Natural killer cell (primary cell): ENCODE results near the gene GTSF1L. TPM values are rescaled to one million over a fixed set of nuclear protein-coding genes. Genes with fewer than 3 reads are reported as not detected.

Experiments used
- ATAC-seq, 3 donors: fragments of 150-1000 bp in 2 of 3; fragments of 200-7000 bp in 1 of 3; cut with Tn5 transposase; 1 replicate in 1 of 3; 2 replicates in 2 of 3; pipeline ENCODE4 v1.10.0; 2021; ENCODE audit warnings: mild to moderate bottlenecking in 2 of 3, moderate library complexity in 2 of 3
- DNase-seq, 2 donors: peaks; one replicate each; pipeline versions ENCODE4 v3.0.0 to v3.0.0-alpha.2; 2013 to 2021; ENCODE audit warnings: mixed read lengths in 1 of 2
- H3K27ac ChIP-seq: one replicate; pipeline ENCODE4 v1.5.1; 2013; ENCODE audit warnings: mild to moderate bottlenecking, low read length
- H3K27me3 ChIP-seq: one replicate; pipeline ENCODE4 v1.6.1; 2013; ENCODE audit warnings: low read length; ENCODE audit not compliant: control insufficient read depth, insufficient read depth
- H3K36me3 ChIP-seq: one replicate; pipeline ENCODE4 v1.6.1; 2013; ENCODE audit warnings: low read length; ENCODE audit not compliant: control insufficient read depth, insufficient read depth
- H3K4me1 ChIP-seq: one replicate; pipeline ENCODE4 v1.6.1; 2013; ENCODE audit warnings: low read length; ENCODE audit not compliant: control insufficient read depth, insufficient read depth
- H3K4me3 ChIP-seq: one replicate; pipeline ENCODE4 v1.5.1; 2013; ENCODE audit warnings: low read length
- H3K9me3 ChIP-seq: one replicate; pipeline ENCODE4 v1.6.1; 2013; ENCODE audit warnings: low read length; ENCODE audit not compliant: control insufficient read depth, insufficient read depth
- H3K27ac Mint-ChIP-seq, 2 donors: one replicate each; pipeline ENCODE4 v1.8.0; 2022; ENCODE audit warnings: mild to moderate bottlenecking in 2 of 2, mixed read lengths in 2 of 2, moderate library complexity in 1 of 2
- H3K27me3 Mint-ChIP-seq, 2 donors: one replicate each; pipeline ENCODE4 v1.8.0; 2022; ENCODE audit warnings: low read depth in 2 of 2, mixed read lengths in 2 of 2
- H3K36me3 Mint-ChIP-seq: one replicate; pipeline ENCODE4 v1.8.0; 2022; ENCODE audit warnings: mixed read lengths
- H3K4me1 Mint-ChIP-seq, 2 donors: one replicate each; pipeline ENCODE4 v1.8.0; 2022; ENCODE audit warnings: mixed read lengths in 2 of 2
- H3K4me3 Mint-ChIP-seq: one replicate; pipeline ENCODE4 v1.8.0; 2022; ENCODE audit warnings: mild to moderate bottlenecking, moderate library complexity, mixed read lengths
- H3K9me3 Mint-ChIP-seq, 2 donors: one replicate each; pipeline ENCODE4 v1.8.0; 2022; ENCODE audit warnings: mixed read lengths in 2 of 2
- CTCF ChIP-seq: fragments of 200-600 bp; IDR thresholded peaks from one replicate; pipeline ENCODE4 v1.8.0; 2022; ENCODE audit warnings: antibody characterized with exemption
- WGBS: methylation state at CpG from one replicate; pipeline ENCODE4 v1.1.7; 2013; ENCODE audit warnings: missing lambda C conversion rate; ENCODE audit not compliant: insufficient coverage; 5-methylcytosine and 5-hydroxymethylcytosine counted together
- intact Hi-C: fragments of 100-400 bp; cut with micrococcal nuclease; formaldehyde crosslinking; loops from one replicate; pipeline ENCODE4 v1.14.2; 2022
- total RNA-seq, 4 donors: library from RNA; stranded (reverse); fragments of 120-200 nt in 1 of 4; gene quantifications; one replicate each; pipeline versions ENCODE4 v1.2.3 to v1.2.4, GENCODE V29; 2013 to 2022

The GTSF1L gene
- total RNA-seq, 3 donors from 2014 or later (not counting 1 experiment from before 2014, with no cell fraction given), result not detected

DNA sequence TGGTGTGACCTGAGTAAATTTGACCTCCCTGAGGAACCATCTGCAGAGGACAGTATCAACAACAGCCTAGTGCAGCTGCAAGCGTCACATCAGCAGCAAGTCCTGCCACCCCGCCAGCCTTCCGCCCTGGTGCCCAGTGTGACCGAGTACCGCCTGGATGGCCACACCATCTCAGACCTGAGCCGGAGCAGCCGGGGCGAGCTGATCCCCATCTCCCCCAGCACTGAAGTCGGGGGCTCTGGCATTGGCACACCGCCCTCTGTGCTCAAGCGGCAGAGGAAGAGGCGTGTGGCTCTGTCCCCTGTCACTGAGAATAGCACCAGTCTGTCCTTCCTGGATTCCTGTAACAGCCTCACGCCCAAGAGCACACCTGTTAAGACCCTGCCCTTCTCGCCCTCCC, 24.3 kb downstream of the GTSF1L start:
- intact Hi-C loops, result no loop called here
- DNase-seq (no peak), ATAC-seq (no peak)
- no peaks in the 10 kb centered on the region for H3K36me3 ChIP-seq
- H3K4me1 ChIP-seq, result peaks cover 17% of the 10 kb centered on the region
- no peaks in the 10 kb centered on the region for H3K36me3 Mint-ChIP-seq
- no peak overlapping the region for H3K4me3 Mint-ChIP-seq
- no peak for TF ChIP-seq CTCF
- H3K4me1 Mint-ChIP-seq, result peaks cover 16 to 17% of the 10 kb centered on the region in 2 donors
- no peak overlapping the region for H3K27ac ChIP-seq
- no peaks in the 10 kb centered on the region for H3K9me3 Mint-ChIP-seq
- no peak overlapping the region for H3K27ac Mint-ChIP-seq
- no peaks in the 10 kb centered on the region for H3K27me3 ChIP-seq
- no peak overlapping the region for H3K4me3 ChIP-seq
- 98% methylated on average over 14 of the region's 14 CpGs for WGBS
- H3K9me3 ChIP-seq, result no peaks in the 10 kb centered on the region
- no peaks in the 10 kb centered on the region for H3K27me3 Mint-ChIP-seq

- intact Hi-C loops, result no loop called here
- Histone ChIP-seq H3K27me3 (no peaks in the 10 kb centered on the region), H3K9me3 (no peaks in the 10 kb centered on the region), H3K36me3 (no peaks in the 10 kb centered on the region), H3K4me1 (peaks cover 17% of the 10 kb centered on the region), H3K4me3 (no peak overlapping the region), H3K27ac (no peak overlapping the region)
- H3K36me3 Mint-ChIP-seq, result no peaks in the 10 kb centered on the region
- H3K27me3 Mint-ChIP-seq, result no peaks in the 10 kb centered on the region
- no peaks in the 10 kb centered on the region for H3K9me3 Mint-ChIP-seq
- TF ChIP-seq CTCF, result no peak
- DNase-seq, result no peak
- H3K4me1 Mint-ChIP-seq, result peaks cover 16 to 17% of the 10 kb centered on the region in 2 donors
- WGBS, result 94% methylated on average over 8 of the region's 8 CpGs
- H3K27ac Mint-ChIP-seq, result peak overlapping the region; percentile 56 to 88
- H3K4me3 Mint-ChIP-seq, result no peak overlapping the region
- ATAC-seq, result no peak
These were observed 26.2 kb downstream of the GTSF1L start for GRCh38 chr20:43700627-43701026.

GRCh38 chr20:43699941-43700565, 26.7 kb downstream of the GTSF1L start:
- Histone ChIP-seq H3K27me3 (no peaks in the 10 kb centered on the region), H3K27ac (peak overlapping the region; percentile 10), H3K4me3 (no peak overlapping the region), H3K36me3 (no peaks in the 10 kb centered on the region), H3K9me3 (no peaks in the 10 kb centered on the region), H3K4me1 (peaks cover 17% of the 10 kb centered on the region)
- peak overlapping the region; percentile 60 for H3K4me3 Mint-ChIP-seq
- H3K9me3 Mint-ChIP-seq, result no peaks in the 10 kb centered on the region
- peak overlapping the region; percentile 56 to 88 for H3K27ac Mint-ChIP-seq
- no peaks in the 10 kb centered on the region for H3K27me3 Mint-ChIP-seq
- intact Hi-C loops, result no loop called here
- no peak for TF ChIP-seq CTCF
- H3K36me3 Mint-ChIP-seq, result no peaks in the 10 kb centered on the region
- ATAC-seq (peak; percentile 69 to 81 (median 73)), DNase-seq (peak in 1 of 2 donors; percentile 22)
- peaks cover 16 to 17% of the 10 kb centered on the region in 2 donors for H3K4me1 Mint-ChIP-seq
- 45% methylated on average over 8 of the region's 8 CpGs for WGBS

DNA sequence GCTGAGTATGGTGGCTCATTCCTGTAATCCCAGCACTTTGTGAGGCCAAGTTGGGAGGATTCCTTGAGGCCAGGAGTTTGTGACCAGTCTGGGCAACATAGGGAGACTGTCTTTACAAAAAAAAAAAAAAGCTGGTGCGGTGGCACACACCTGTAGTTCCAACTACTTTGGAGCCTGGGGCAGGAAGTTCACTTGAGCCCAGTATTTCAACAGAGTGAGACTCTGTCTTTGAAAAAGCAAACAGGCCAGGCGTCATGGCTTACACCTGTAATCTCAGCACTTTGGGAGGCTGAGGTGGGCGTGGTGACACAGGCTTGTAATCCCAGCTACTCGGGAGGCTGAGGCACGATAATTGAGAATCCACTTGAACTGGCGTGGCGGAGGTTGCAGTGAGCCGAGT, 31.2 kb downstream of the GTSF1L start:
- WGBS, result 95% methylated on average over 8 of the region's 8 CpGs
- H3K36me3 Mint-ChIP-seq, result no peaks in the 10 kb centered on the region
- Histone ChIP-seq H3K27ac (no peak overlapping the region), H3K36me3 (no peaks in the 10 kb centered on the region), H3K27me3 (no peaks in the 10 kb centered on the region), H3K4me3 (no peak overlapping the region), H3K9me3 (no peaks in the 10 kb centered on the region), H3K4me1 (peaks cover 11% of the 10 kb centered on the region)
- H3K4me3 Mint-ChIP-seq, result no peak overlapping the region
- H3K9me3 Mint-ChIP-seq, result no peaks in the 10 kb centered on the region
- DNase-seq, result no peak
- TF ChIP-seq CTCF, result no peak
- intact Hi-C loops, result no loop called here
- H3K27me3 Mint-ChIP-seq, result no peaks in the 10 kb centered on the region
- H3K4me1 Mint-ChIP-seq, result peaks cover 14% of the 10 kb centered on the region in 2 donors
- no peak overlapping the region for H3K27ac Mint-ChIP-seq
- ATAC-seq, result no peak
